H1 (cell line): ENCODE data around the gene HPX. TPM values are rescaled to one million over a fixed set of nuclear protein-coding genes. Genes with fewer than 3 reads are reported as not detected.

Experiments
- ASH2L ChIP-seq: fragments of 200-600, 300-600 bp; sonication (generic); IDR thresholded peaks from one replicate; pipeline ENCODE4 v1.7.1; 2017; ENCODE audit warnings: low read length
- BCL11A ChIP-seq, 2 experiments: IDR thresholded peaks; one replicate each; pipeline ENCODE4 v1.6.1; 2011; ENCODE audit warnings: low read depth in 2 of 2, low read length in 2 of 2, mild to moderate bottlenecking in 2 of 2
- SIX5 ChIP-seq: IDR thresholded peaks from 2 replicates; pipeline ENCODE4 v1.6.1; 2011; ENCODE audit warnings: mild to moderate bottlenecking, low read depth, low read length
- SP1 ChIP-seq: IDR thresholded peaks from 2 replicates; pipeline ENCODE4 v1.6.1; 2011; ENCODE audit warnings: low read depth, low read length
- TCF12 ChIP-seq: IDR thresholded peaks from 2 replicates; pipeline ENCODE4 v1.6.1; 2011; ENCODE audit warnings: low read depth, mild to moderate bottlenecking, low read length
- polyA plus RNA-seq, 7 experiments: library from polyadenylated mRNA; depleted of rRNA in 3 of 7; stranded (reverse) in 5 of 7; unstranded in 2 of 7; fragments of >200 nt in 5 of 7; fragments of 200-250 nt in 2 of 7; gene quantifications; 1 replicate in 5 of 7; 2 replicates in 1 of 7; 4 replicates in 1 of 7; pipeline versions ENCODE4 v1.2.1 to v1.2.3, GENCODE V29; 2011 to 2013; ENCODE audit warnings: missing spikeins in 2 of 7, mixed read lengths in 2 of 7
- total RNA-seq: library from RNA; stranded (reverse); fragmentation: NEBNext Ultra II Directional; extraction: Animal tissue kit (Norgen Biotek cat#: 25700); gene quantifications from 2 replicates; pipeline ENCODE4 v1.2.1, GENCODE V29; 2021

The HPX gene
- total and polyA plus RNA-seq, 2 of the 8 experiments (the other 6 are each of a cell fraction or from before 2014, with no cell fraction given) = 0.80 to 0.97 TPM

GRCh38 chr11:6387811-6388599 lies 52.8 kb downstream of the HPX start (continued):
- TF ChIP-seq SP1 = no peak
- no peak for TF ChIP-seq BCL11A (IDR thresholded peaks at IDR 0.05; ENCODE audit: low read depth in 2 of 2, low read length in 2 of 2)
- TF ChIP-seq ASH2L = no peak
- no peak for TF ChIP-seq SIX5
- TF ChIP-seq TCF12 = no peak
